CD4-positive, alpha-beta memory T cell (primary cell): ENCODE measurements around the gene VPS13D. TPM values are rescaled to one million over a fixed set of nuclear protein-coding genes. Genes with fewer than 3 reads are reported as not detected.

Experiments
- CTCF ChIA-PET: fragments of 350-600 bp; sonication (Branson Sonifier 250); formaldehyde crosslinking; loops from one replicate; lab custom pipeline; 2021; ENCODE audit warnings: inconsistent platforms; ENCODE audit not compliant: partially characterized antibody; lab: Charles Lee
- POLR2A ChIA-PET: fragments of 350-600 bp; sonication (Branson Sonifier 250); formaldehyde crosslinking; loops from one replicate; lab custom pipeline; 2021; ENCODE audit not compliant: partially characterized antibody; lab: Charles Lee
- DNase-seq, 5 donors: peaks; one replicate each; pipeline versions ENCODE4 v3.0.0 to v3.0.0-alpha.2; 2020 to 2022; ENCODE audit warnings: mixed read lengths in 1 of 5
- H3K27ac ChIP-seq: one replicate; pipeline ENCODE4 v1.7.0; 2013; ENCODE audit warnings: low read depth, low read length
- H3K27me3 ChIP-seq: 2 replicates; pipeline ENCODE4 v1.7.0; 2013; ENCODE audit warnings: mild to moderate bottlenecking, low read length, moderate library complexity; ENCODE audit not compliant: insufficient read depth
- H3K36me3 ChIP-seq: 2 replicates; pipeline ENCODE4 v1.7.0; 2013; ENCODE audit warnings: mild to moderate bottlenecking, low read length, moderate library complexity; ENCODE audit not compliant: insufficient read depth
- H3K4me1 ChIP-seq: 2 replicates; pipeline ENCODE4 v1.7.0; 2013; ENCODE audit warnings: mild to moderate bottlenecking, low read length, moderate library complexity; ENCODE audit not compliant: insufficient read depth
- H3K4me3 ChIP-seq, 2 donors: one replicate each; pipeline ENCODE4 v1.7.0; 2013; ENCODE audit warnings: low read length in 2 of 2, mild to moderate bottlenecking in 1 of 2
- H3K9me3 ChIP-seq, 2 donors: one replicate each; pipeline ENCODE4 v1.7.0; 2013; ENCODE audit warnings: low read length in 2 of 2, control low read depth in 1 of 2; ENCODE audit not compliant: control insufficient read depth in 1 of 2
- H3K27ac Mint-ChIP-seq, 7 donors: one replicate each; pipeline ENCODE4 v1.8.0; 2020 to 2021; ENCODE audit warnings: mixed read lengths in 7 of 7, mild to moderate bottlenecking in 6 of 7, inconsistent platforms in 3 of 7, moderate library complexity in 3 of 7
- H3K27me3 Mint-ChIP-seq, 2 donors: one replicate each; pipeline ENCODE4 v1.8.0; 2020 to 2021; ENCODE audit warnings: mixed read lengths in 2 of 2
- H3K36me3 Mint-ChIP-seq, 2 donors: one replicate each; pipeline ENCODE4 v1.8.0; 2020 to 2021; ENCODE audit warnings: mixed read lengths in 2 of 2, inconsistent platforms in 1 of 2, mild to moderate bottlenecking in 1 of 2
- H3K4me1 Mint-ChIP-seq, 4 donors: one replicate each; pipeline ENCODE4 v1.8.0; 2020 to 2021; ENCODE audit warnings: mixed read lengths in 4 of 4, mild to moderate bottlenecking in 1 of 4
- H3K4me3 Mint-ChIP-seq, 8 donors: one replicate each; pipeline ENCODE4 v1.8.0; 2020 to 2021; ENCODE audit warnings: mixed read lengths in 8 of 8, mild to moderate bottlenecking in 7 of 8, moderate library complexity in 6 of 8, inconsistent platforms in 3 of 8
- H3K9me3 Mint-ChIP-seq, 8 donors: one replicate each; pipeline ENCODE4 v1.8.0; 2020 to 2021; ENCODE audit warnings: mixed read lengths in 8 of 8, mild to moderate bottlenecking in 5 of 8, inconsistent platforms in 3 of 8, moderate library complexity in 1 of 8
- intact Hi-C: fragments of 100-400 bp; cut with micrococcal nuclease; formaldehyde crosslinking; loops from one replicate; pipeline ENCODE4 v1.15.1; 2023
- polyA plus RNA-seq, 2 donors: library from polyadenylated mRNA; unstranded; fragments of 300-500 nt; fragmentation: Illumina TruSeq; gene quantifications; one replicate each; pipeline ENCODE4 v1.2.3, GENCODE V29; 2021
- total RNA-seq, 2 experiments: library from RNA; stranded (reverse); gene quantifications; one replicate each; pipeline ENCODE4 v1.2.3, GENCODE V29; 2021

VPS13D gene
- total and polyA plus RNA-seq, 4 experiments from 2014 or later, result 10.2 to 96.3 (median 52.5) TPM

DNA sequence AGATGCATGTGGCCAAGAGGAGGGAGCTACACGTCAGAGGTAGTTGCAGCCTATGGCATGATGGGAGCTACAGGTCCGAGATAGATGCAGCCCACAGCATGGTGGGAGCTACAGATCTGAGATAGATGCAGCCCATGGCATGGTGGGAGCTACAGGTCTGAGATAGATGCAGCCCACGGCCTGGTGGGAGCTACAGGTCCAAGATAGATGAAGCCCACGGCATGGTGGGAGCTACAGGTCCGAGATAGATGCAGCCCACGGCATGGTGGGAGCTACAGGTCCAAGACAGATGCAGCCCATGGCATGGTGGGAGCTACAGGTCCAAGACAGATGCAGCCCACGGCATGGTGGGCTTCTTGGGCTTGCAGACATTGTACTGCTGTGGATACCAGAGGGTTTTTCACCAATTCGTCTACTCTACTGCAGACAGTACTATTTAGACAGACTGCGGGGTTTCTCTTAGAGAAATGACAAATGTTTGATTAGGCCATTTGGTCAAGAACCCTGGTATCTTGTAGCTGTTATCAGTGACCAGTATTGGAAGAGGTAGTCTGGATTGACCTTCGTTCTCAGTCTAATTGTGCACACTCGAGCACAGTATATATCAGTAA, 260.8 kb downstream of the VPS13D start:
- no peak overlapping the region for H3K4me3 Mint-ChIP-seq
- no peak overlapping the region for H3K27ac Mint-ChIP-seq
- peaks cover 26 to 43% of the 10 kb centered on the region in 2 donors for H3K36me3 Mint-ChIP-seq
- Histone ChIP-seq H3K27ac (no peak overlapping the region), H3K36me3 (peaks cover 7% of the 10 kb centered on the region), H3K9me3 (no peaks in the 10 kb centered on the region), H3K4me1 (no peaks in the 10 kb centered on the region), H3K4me3 (no peak overlapping the region), H3K27me3 (no peaks in the 10 kb centered on the region)
- peaks cover 0 to 2% (median 0%) of the 10 kb centered on the region in 4 donors for H3K4me1 Mint-ChIP-seq
- CTCF ChIA-PET, result interaction anchor here (1.0 kb wide), 1 partner anchor 20 kb away, joined by 3 read pairs; no protein-coding TSS in a partner anchor
- POLR2A ChIA-PET, result interaction anchor here (1.9 kb wide), 1 partner anchor 12 kb away, joined by 6 read pairs; no protein-coding TSS in a partner anchor
- DNase-seq, result no peak
- intact Hi-C loops, result no loop called here
- H3K27me3 Mint-ChIP-seq, result no peaks in the 10 kb centered on the region
- no peaks in the 10 kb centered on the region for H3K9me3 Mint-ChIP-seq

DNA sequence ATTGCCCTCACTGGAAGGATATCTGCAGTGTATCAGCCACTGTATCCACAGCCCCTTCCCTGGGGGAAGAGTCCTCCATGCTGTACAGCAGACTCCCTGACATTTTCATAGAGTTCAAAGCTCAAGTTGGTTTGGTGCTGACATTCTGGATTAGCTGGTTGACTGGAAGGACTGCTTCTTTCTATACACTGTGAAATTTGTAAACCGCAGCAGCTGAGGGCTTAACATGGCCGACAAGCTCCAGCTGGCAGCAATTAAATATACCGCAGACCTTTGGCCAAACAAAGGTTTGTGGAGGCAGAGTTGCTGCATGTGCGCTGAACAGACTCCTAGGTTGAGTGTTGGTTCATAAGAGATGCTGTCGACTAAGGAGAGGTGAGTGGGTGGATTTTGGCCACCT, 261.8 kb downstream of the VPS13D start:
- Histone ChIP-seq H3K27ac (no peak overlapping the region), H3K4me3 (no peak overlapping the region), H3K4me1 (no peaks in the 10 kb centered on the region), H3K9me3 (no peaks in the 10 kb centered on the region), H3K27me3 (no peaks in the 10 kb centered on the region), H3K36me3 (peaks cover 7% of the 10 kb centered on the region)
- Mint-ChIP-seq H3K4me1 (peaks cover 0 to 2% (median 0%) of the 10 kb centered on the region in 4 donors), H3K27me3 (no peaks in the 10 kb centered on the region), H3K36me3 (peaks cover 20 to 39% of the 10 kb centered on the region in 2 donors), H3K27ac (peak overlapping the region in 1 of 7 donors; percentile 66), H3K4me3 (no peak overlapping the region), H3K9me3 (no peaks in the 10 kb centered on the region)
- intact Hi-C loops, result no loop called here
- ChIA-PET POLR2A (interaction anchor here (0.6 to 1.9 kb wide), 3 partner anchors 13 to 127 kb away, joined by 3 to 6 read pairs (median 3); partner anchors contain the start of gene DHRS3), CTCF (interaction anchor here (1.0 kb wide), 1 partner anchor 19 kb away, joined by 3 read pairs; no protein-coding TSS in a partner anchor)
- no peak for DNase-seq

DNA sequence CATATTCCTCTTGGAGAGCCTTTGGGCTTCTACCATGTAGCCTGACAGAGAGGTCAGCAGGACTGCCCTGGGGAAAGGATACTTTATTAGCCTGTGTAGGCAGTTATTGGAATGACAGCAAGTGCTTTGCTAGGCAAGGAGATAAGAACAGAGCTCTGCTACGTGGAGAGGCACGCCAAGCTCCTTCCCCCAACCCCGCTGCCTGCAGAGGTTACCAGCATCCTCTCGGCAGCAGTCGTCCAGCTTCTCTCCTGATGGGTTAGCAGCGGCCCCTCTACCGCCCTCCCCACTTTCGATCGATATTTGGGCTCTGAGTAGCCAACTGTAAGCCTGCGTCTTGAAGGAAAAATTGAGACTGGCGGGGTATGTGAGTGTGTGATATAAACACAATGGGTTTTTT, 265.9 kb downstream of the VPS13D start:
- CTCF ChIA-PET, result no interaction called here
- H3K27ac Mint-ChIP-seq, result no peak overlapping the region

DNA sequence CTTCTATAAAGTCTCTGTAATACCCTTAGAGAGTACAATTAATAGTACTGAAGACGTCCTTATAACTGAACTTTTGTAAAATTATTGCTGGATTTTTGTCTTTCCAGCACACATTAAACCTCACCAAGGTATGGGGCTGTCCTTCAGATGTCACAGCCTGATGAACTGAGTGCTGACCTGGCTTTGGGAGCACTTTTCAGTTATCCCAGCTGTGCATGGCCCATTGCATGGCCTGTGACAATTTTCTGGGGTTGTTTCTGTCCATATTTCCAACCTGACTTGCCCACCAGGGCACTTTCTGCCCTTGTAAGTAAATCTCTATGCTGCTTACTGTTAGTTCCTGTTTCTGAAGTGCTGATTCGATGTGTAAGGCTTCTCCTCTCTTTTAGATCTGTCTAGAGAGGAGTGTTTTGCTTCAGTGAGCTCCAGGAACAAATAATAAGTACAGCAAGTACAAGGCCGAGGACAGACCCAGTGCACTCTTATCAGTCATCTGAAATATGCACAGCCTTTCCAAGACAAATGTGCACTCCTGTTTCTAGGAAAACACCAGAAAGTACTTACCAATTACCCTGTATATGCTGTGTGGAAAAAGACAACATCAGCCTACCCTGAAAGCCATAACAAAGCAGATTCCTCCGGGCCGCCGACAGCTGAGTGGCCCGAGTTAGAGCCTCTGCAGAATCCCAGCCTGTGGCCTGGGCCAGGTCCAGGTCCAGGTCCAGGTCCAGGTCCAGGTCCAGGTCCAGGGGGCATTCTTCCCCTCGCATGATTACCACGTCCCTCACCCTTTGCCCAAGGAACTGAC, 266.5 kb downstream of the VPS13D start:
- no peak for DNase-seq
- Histone ChIP-seq H3K27ac (no peak overlapping the region), H3K4me3 (no peak overlapping the region), H3K4me1 (no peaks in the 10 kb centered on the region), H3K9me3 (no peaks in the 10 kb centered on the region), H3K27me3 (no peaks in the 10 kb centered on the region), H3K36me3 (peaks cover 26% of the 10 kb centered on the region)
- H3K27ac Mint-ChIP-seq, result no peak overlapping the region
- H3K4me1 Mint-ChIP-seq, result peaks cover 0 to 2% (median 0%) of the 10 kb centered on the region in 4 donors
- no peaks in the 10 kb centered on the region for H3K9me3 Mint-ChIP-seq
- POLR2A ChIA-PET, result no interaction called here
- CTCF ChIA-PET, result no interaction called here
- no peak overlapping the region for H3K4me3 Mint-ChIP-seq
- no peaks in the 10 kb centered on the region for H3K27me3 Mint-ChIP-seq
- intact Hi-C loops, result no loop called here
- H3K36me3 Mint-ChIP-seq, result peaks cover 43 to 55% of the 10 kb centered on the region in 2 donors

More for the DNA sequence above, 265.9 kb downstream of the VPS13D start:
- H3K9me3 ChIP-seq, result no peaks in the 10 kb centered on the region
- H3K27ac ChIP-seq, result no peak overlapping the region
- POLR2A ChIA-PET, result no interaction called here
- H3K27me3 Mint-ChIP-seq, result no peaks in the 10 kb centered on the region
- peaks cover 47 to 61% of the 10 kb centered on the region in 2 donors for H3K36me3 Mint-ChIP-seq
- H3K4me1 ChIP-seq, result no peaks in the 10 kb centered on the region
- intact Hi-C loops, result no loop called here
- DNase-seq, result no peak
- no peaks in the 10 kb centered on the region for H3K9me3 Mint-ChIP-seq
- H3K4me3 ChIP-seq, result no peak overlapping the region
- no peak overlapping the region for H3K4me3 Mint-ChIP-seq
- H3K27me3 ChIP-seq, result no peaks in the 10 kb centered on the region
- peaks cover 29% of the 10 kb centered on the region for H3K36me3 ChIP-seq
- peaks cover 0 to 2% (median 0%) of the 10 kb centered on the region in 4 donors for H3K4me1 Mint-ChIP-seq

DNA sequence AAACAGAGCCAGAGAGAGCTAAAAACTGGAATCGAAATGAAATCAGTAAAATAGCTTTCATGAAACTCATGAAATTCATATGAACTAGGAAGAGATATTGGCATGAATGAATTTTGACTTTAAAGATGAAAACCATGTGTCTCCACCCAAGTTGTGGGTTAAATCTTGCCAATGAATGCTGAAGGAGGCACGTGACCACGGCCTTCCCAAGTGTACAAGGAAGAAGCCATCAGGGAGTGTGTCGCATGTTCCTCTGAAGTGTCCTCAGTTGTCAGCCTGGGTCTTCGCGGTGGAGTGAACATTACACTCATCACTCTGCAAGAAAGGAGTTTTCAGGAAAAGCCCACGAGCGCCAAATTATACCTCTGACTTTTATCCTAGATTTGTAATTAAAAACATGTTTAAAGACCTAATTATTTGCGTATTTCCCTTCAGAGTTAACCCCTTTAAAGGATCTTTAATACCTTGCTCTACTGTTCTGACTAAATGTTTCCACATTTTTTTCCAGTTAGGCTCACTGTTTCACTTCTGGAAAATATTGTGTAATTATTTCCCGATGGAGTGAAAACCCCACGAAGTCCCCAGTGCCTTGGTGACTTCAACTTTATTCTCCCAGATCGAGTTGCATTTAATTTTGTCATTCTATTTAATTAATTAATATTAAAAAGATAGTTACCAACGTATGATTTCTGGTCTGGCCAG, 269.9 kb downstream of the VPS13D start:
- H3K4me1 Mint-ChIP-seq, result peaks cover 0 to 12% (median 2%) of the 10 kb centered on the region in 4 donors
- Histone ChIP-seq H3K4me3 (no peak overlapping the region), H3K27ac (no peak overlapping the region), H3K36me3 (peaks cover 22% of the 10 kb centered on the region), H3K4me1 (no peaks in the 10 kb centered on the region), H3K27me3 (no peaks in the 10 kb centered on the region), H3K9me3 (no peaks in the 10 kb centered on the region)
- H3K27ac Mint-ChIP-seq, result peak overlapping the region in 1 of 7 donors; percentile 64
- CTCF ChIA-PET, result no interaction called here
- no peaks in the 10 kb centered on the region for H3K27me3 Mint-ChIP-seq
- peaks cover 50 to 54% of the 10 kb centered on the region in 2 donors for H3K36me3 Mint-ChIP-seq
- H3K9me3 Mint-ChIP-seq, result no peaks in the 10 kb centered on the region
- intact Hi-C loops, result no loop called here
- H3K4me3 Mint-ChIP-seq, result no peak overlapping the region
- POLR2A ChIA-PET, result interaction anchor here (0.6 kb wide), 1 partner anchor 70 kb away, joined by 3 read pairs; no protein-coding TSS in a partner anchor
- no peak for DNase-seq

DNA sequence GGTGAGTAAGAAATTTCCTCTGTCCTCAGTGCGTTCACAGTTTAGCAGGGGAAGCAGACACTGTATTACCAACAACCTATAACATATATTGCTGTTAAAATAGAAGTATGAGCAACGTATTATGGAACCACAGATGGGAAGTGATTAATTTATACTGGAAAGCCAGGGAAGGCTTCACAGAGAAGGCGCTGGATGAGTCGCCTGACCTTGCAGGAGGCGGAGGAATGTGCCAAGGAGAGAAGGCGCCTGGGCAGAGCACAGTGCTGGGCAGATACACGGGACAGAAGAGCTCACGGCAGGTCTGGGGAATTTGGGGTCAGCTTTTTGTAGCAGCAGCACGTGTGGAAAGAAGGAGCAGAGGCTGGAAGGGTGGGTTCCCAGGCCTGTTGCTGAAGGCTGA, 271.8 kb downstream of the VPS13D start:
- Mint-ChIP-seq H3K27ac (peak overlapping the region in 5 of 7 donors; percentile 49 to 92 (median 68)), H3K9me3 (no peaks in the 10 kb centered on the region), H3K4me1 (peaks cover 0 to 12% (median 3%) of the 10 kb centered on the region in 4 donors), H3K4me3 (no peak overlapping the region), H3K27me3 (no peaks in the 10 kb centered on the region), H3K36me3 (peaks cover 53 to 61% of the 10 kb centered on the region in 2 donors)
- ChIA-PET POLR2A (no interaction called here), CTCF (no interaction called here)
- no peaks in the 10 kb centered on the region for H3K4me1 ChIP-seq
- peaks cover 30% of the 10 kb centered on the region for H3K36me3 ChIP-seq
- intact Hi-C loops, result no loop called here
- no peaks in the 10 kb centered on the region for H3K9me3 ChIP-seq
- no peaks in the 10 kb centered on the region for H3K27me3 ChIP-seq
- no peak for DNase-seq
- no peak overlapping the region for H3K4me3 ChIP-seq
- no peak overlapping the region for H3K27ac ChIP-seq
